HG03060 (cell line): Measurements from ENCODE around the gene PTPRD.

ENCODE experiments used
- ATAC-seq: cut with Tn5 transposase; IDR thresholded peaks from one replicate; pipeline ENCODE4 v1.9.1; 2021; ENCODE audit warnings: low read depth, moderate number of reproducible peaks; ENCODE audit not compliant: unreplicated experiment

PTPRD gene

GRCh38 chr9:8408575-8409190 lies 2204.1 kb downstream of the PTPRD start:
- no peak for ATAC-seq

- ATAC-seq: no peak
These were observed 2210.7 kb downstream of the PTPRD start for GRCh38 chr9:8401961-8402705.

- no peak for ATAC-seq
These were observed 2212.4 kb downstream of the PTPRD start for GRCh38 chr9:8400378-8400777.

GRCh38 chr9:8395022-8395421 lies 2217.8 kb downstream of the PTPRD start:
- no peak for ATAC-seq

GRCh38 chr9:8394341-8394740 lies 2218.5 kb downstream of the PTPRD start:
- ATAC-seq: no peak

- no peak for ATAC-seq
These were observed 2219.9 kb downstream of the PTPRD start for GRCh38 chr9:8392866-8393265.

- ATAC-seq: no peak
These were observed 2221.2 kb downstream of the PTPRD start for GRCh38 chr9:8391566-8391965.

GRCh38 chr9:8391132-8391531 lies 2221.7 kb downstream of the PTPRD start:
- ATAC-seq: no peak

- no peak for ATAC-seq
These were observed 2222.2 kb downstream of the PTPRD start for GRCh38 chr9:8390571-8390970.

GRCh38 chr9:8389531-8389930 lies 2223.3 kb downstream of the PTPRD start:
- ATAC-seq: no peak

- ATAC-seq: no peak
These were observed 2224.7 kb downstream of the PTPRD start for GRCh38 chr9:8388132-8388531.

- no peak for ATAC-seq
These were observed 2228.7 kb downstream of the PTPRD start for GRCh38 chr9:8384091-8384490.

- ATAC-seq: no peak
These were observed 2229.8 kb downstream of the PTPRD start for GRCh38 chr9:8382777-8383527.

GRCh38 chr9:8382266-8382665 lies 2230.5 kb downstream of the PTPRD start:
- no peak for ATAC-seq

GRCh38 chr9:8381601-8382000 lies 2231.2 kb downstream of the PTPRD start:
- no peak for ATAC-seq

GRCh38 chr9:8374471-8374870 lies 2238.3 kb downstream of the PTPRD start:
- no peak for ATAC-seq

GRCh38 chr9:8371686-8372085 lies 2241.1 kb downstream of the PTPRD start:
- ATAC-seq: no peak

- no peak for ATAC-seq
These were observed 2246.5 kb downstream of the PTPRD start for GRCh38 chr9:8366161-8366926.

- no peak for ATAC-seq
These were observed 2247.2 kb downstream of the PTPRD start for GRCh38 chr9:8365466-8366160.

- no peak for ATAC-seq
These were observed 2247.8 kb downstream of the PTPRD start for GRCh38 chr9:8365029-8365428.
